Left lung (tissue), 10 donors: ENCODE measurements around the gene PDE1C. TPM values are rescaled to one million over a fixed set of nuclear protein-coding genes. Genes with fewer than 3 reads are reported as not detected.

Source experiments
- ATAC-seq: fragments of 200-7000 bp; cut with Tn5 transposase; one replicate; pipeline ENCODE4 v1.9.1; 2020; ENCODE audit warnings: moderate library complexity
- DNase-seq, 4 donors: peaks; one replicate each; pipeline ENCODE4 v3.0.0-alpha.2; 2013 to 2020
- H3K27ac ChIP-seq, 2 donors: fragments of 200-600 bp; sonication (generic) in 1 of 2; one replicate each; pipeline versions ENCODE4 v1.5.0 to v1.8.0; 2020 to 2021
- H3K27me3 ChIP-seq, 2 donors: fragments of 200-600 bp; sonication (generic) in 1 of 2; one replicate each; pipeline versions ENCODE4 v1.5.0 to v1.8.0; 2020 to 2021
- H3K36me3 ChIP-seq, 2 donors: fragments of 200-600 bp; sonication (generic) in 1 of 2; one replicate each; pipeline versions ENCODE4 v1.5.0 to v1.8.0; 2020 to 2021
- H3K4me1 ChIP-seq, 2 donors: fragments of 200-600 bp; one replicate each; pipeline ENCODE4 v1.8.0; 2021
- H3K4me3 ChIP-seq, 2 donors: fragments of 200-600 bp; sonication (generic) in 1 of 2; one replicate each; pipeline versions ENCODE4 v1.5.0 to v1.8.0; 2020 to 2021; ENCODE audit warnings: mild to moderate bottlenecking in 1 of 2
- H3K9me3 ChIP-seq, 2 donors: fragments of 200-600 bp; sonication (generic) in 1 of 2; one replicate each; pipeline versions ENCODE4 v1.5.0 to v1.8.0; 2020 to 2021
- intact Hi-C, 2 donors: fragments of 100-400 bp; cut with DNase I; formaldehyde crosslinking; loops; one replicate each; pipeline versions ENCODE4 v1.11.2 to v1.14.2; 2022
- polyA plus RNA-seq, 6 donors: library from polyadenylated mRNA; unstranded; fragments of 120-200 nt; gene quantifications; one replicate each; pipeline ENCODE4 v1.2.1, GENCODE V29; 2013; ENCODE audit not compliant: insufficient read length in 6 of 6
- total RNA-seq, 2 donors: library from RNA; stranded (reverse); fragmentation: NEBNext Ultra II Directional; extraction: Animal tissue kit (Norgen Biotek cat#: 25700); gene quantifications; one replicate each; pipeline ENCODE4 v1.2.1, GENCODE V29; 2021
- TF ChIP-seq, protein P1 (sequence below), 2 donors: fragments of 200-600 bp; sonication (generic) in 1 of 2; IDR thresholded peaks; one replicate each; pipeline versions ENCODE4 v1.5.0 to v1.8.0; 2021; ENCODE audit warnings: antibody characterized with exemption in 2 of 2
- donor health status: DM: no; HTN: yes; CAD: no.
- donor health status: DM: no; HTN: no; CAD: no.

Gene PDE1C
- total and polyA plus RNA-seq, 8 donors: 2.0 to 13.8 (median 3.9) TPM

DNA sequence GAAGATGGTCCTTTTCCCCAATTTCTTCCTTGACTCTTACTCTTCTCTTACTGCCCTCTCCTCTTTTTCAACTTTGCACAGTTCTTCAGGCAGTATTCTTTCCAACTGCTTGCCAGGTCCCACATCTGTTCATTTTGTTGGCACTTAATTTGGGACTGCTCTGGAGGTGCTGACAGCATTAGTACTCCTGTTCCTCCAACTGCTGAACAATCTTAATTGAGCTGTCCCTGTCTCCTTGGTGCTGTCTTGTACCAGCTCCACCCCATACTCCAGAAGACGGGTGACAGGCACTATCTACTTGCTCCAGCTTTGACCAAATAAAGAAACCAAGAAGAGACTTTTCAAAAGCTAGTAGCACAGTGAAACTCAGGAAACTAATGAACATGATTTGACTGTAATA lies 160.0 kb downstream of the PDE1C start:
- H3K4me1 ChIP-seq: no peaks in the 10 kb centered on the region
- no peak for ATAC-seq
- no peaks in the 10 kb centered on the region for H3K36me3 ChIP-seq
- no peaks in the 10 kb centered on the region for H3K27me3 ChIP-seq
- no peak overlapping the region for H3K4me3 ChIP-seq
- no peaks in the 10 kb centered on the region for H3K9me3 ChIP-seq
- no peak overlapping the region for H3K27ac ChIP-seq
- no peak for DNase-seq
- TF ChIP-seq, protein P1, sequence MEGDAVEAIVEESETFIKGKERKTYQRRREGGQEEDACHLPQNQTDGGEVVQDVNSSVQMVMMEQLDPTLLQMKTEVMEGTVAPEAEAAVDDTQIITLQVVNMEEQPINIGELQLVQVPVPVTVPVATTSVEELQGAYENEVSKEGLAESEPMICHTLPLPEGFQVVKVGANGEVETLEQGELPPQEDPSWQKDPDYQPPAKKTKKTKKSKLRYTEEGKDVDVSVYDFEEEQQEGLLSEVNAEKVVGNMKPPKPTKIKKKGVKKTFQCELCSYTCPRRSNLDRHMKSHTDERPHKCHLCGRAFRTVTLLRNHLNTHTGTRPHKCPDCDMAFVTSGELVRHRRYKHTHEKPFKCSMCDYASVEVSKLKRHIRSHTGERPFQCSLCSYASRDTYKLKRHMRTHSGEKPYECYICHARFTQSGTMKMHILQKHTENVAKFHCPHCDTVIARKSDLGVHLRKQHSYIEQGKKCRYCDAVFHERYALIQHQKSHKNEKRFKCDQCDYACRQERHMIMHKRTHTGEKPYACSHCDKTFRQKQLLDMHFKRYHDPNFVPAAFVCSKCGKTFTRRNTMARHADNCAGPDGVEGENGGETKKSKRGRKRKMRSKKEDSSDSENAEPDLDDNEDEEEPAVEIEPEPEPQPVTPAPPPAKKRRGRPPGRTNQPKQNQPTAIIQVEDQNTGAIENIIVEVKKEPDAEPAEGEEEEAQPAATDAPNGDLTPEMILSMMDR (IDR thresholded peaks at IDR 0.05): no peak
- intact Hi-C loops: no loop called here

DNA sequence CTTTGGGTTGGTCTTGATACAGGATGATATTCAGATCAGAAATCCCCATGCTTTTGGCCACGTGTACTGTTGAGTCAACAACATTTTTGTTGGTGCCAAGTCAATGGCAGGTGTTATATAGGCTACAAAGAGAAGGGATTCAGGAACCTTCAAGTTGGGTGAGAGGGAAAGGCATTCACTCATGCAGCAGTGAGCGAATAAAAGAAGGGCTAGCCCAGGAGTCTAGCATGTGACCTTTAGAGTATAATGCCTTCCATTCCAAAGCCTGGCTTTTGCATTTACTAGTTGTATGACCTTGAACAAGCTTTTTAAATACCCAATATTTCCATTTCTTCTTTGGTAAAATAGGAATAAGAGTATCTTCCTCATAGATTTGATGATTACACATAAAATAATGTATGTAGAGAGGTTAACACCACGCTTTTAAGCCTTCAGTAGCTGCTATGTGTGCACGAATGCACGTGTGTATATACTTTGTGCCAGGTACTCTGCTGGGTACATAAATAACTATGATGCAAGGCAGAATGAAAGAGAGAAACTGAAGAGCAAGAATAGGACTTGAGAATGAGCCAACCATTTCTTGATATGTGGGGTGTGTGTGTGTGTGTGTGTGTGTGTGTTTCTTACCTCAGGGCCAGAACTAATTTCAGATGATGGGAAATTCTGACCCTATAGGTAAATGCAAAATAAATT lies 163.6 kb downstream of the PDE1C start:
- ATAC-seq: no peak

DNA sequence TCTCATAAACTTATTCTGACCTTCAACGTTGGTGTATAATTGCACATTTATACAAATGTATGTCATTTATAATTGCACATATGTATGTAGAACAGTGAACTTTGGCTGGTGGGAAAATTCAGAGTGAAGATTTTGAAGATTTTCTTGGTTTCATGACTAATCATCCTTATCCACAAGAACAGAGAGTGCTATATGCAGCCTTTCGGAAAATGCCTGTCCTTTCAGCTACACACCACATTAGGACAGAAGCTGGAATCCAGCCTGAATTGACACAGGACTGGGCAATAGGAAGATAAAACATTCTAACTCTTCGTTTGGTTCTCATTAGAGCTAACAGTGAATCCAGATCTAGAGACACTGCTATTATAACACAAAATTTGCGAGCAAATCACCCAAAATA lies 166.2 kb downstream of the PDE1C start:
- no peaks in the 10 kb centered on the region for H3K27me3 ChIP-seq
- no peaks in the 10 kb centered on the region for H3K4me1 ChIP-seq
- intact Hi-C loops: no loop called here
- no peak for DNase-seq
- no peak for ATAC-seq
- H3K36me3 ChIP-seq: no peaks in the 10 kb centered on the region
- no peak overlapping the region for H3K27ac ChIP-seq
- no peaks in the 10 kb centered on the region for H3K9me3 ChIP-seq
- TF ChIP-seq, protein P1 (IDR thresholded peaks at IDR 0.05): no peak
- H3K4me3 ChIP-seq: no peak overlapping the region

More for the DNA sequence above, 163.6 kb downstream of the PDE1C start:
- Histone ChIP-seq H3K36me3 (no peaks in the 10 kb centered on the region), H3K9me3 (no peaks in the 10 kb centered on the region), H3K27me3 (no peaks in the 10 kb centered on the region), H3K4me3 (no peak overlapping the region), H3K27ac (no peak overlapping the region), H3K4me1 (no peaks in the 10 kb centered on the region)
- DNase-seq: no peak
- intact Hi-C loops: no loop called here
- TF ChIP-seq, protein P1 (IDR thresholded peaks at IDR 0.05): no peak

DNA sequence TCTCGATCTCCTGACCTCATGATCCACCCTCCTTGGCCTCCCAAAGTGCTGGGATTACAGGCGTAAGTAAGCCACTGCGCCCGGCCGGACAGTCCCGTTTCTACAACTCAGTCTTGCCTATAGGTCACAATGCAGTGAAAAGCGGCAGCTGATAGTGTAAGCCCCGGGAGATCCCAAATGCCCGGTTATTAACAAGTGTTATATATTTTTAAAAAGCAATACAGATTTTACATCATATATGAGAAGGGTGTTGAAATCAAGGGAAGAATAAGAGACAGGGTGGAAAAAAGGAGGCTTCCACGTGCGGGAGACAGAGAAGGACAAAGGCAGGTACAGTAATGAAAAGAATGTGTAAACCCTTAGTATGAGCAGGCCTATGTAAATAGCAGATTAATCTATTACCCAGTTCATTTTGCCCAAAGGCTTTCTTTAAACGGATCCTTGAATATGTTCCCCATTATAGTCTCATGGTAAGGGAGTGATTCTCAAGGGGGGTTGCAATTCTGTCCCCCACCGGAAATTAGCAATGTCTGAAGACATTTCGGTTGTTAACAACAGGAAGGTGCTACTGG lies 170.8 kb downstream of the PDE1C start:
- Histone ChIP-seq H3K4me1 (no peaks in the 10 kb centered on the region), H3K27me3 (no peaks in the 10 kb centered on the region), H3K9me3 (no peaks in the 10 kb centered on the region), H3K4me3 (no peak overlapping the region), H3K27ac (no peak overlapping the region), H3K36me3 (no peaks in the 10 kb centered on the region)
- intact Hi-C loops: no loop called here
- no peak for ATAC-seq
- peak in 1 of 4 donors; percentile 41 for DNase-seq
- TF ChIP-seq, protein P1 (IDR thresholded peaks at IDR 0.05): no peak

DNA sequence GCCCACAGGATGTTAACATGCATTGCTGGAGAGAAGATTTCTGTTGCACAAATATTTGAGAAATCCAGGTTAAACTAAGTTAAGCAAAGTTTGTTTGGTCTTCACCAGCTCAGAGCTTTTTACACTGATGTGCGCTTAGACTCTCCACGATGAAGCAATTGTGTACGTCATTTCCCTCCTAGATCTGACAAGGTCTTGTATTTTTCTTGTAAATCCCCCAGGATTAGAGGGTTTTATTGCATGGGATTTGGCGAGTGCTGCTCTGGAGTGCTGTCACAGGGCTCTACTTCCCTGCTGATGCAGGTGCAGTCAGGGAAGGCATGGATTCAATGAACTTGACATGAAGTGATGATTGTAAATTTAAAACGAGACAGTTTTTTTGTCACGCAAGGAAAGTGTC lies 173.3 kb downstream of the PDE1C start:
- ATAC-seq: no peak
- H3K4me3 ChIP-seq: no peak overlapping the region
- no peaks in the 10 kb centered on the region for H3K36me3 ChIP-seq
- TF ChIP-seq, protein P1 (IDR thresholded peaks at IDR 0.05): no peak
- no peaks in the 10 kb centered on the region for H3K27me3 ChIP-seq
- no peak overlapping the region for H3K27ac ChIP-seq
- no peaks in the 10 kb centered on the region for H3K4me1 ChIP-seq
- intact Hi-C loops: no loop called here
- no peak for DNase-seq
- no peaks in the 10 kb centered on the region for H3K9me3 ChIP-seq
